Gastrocnemius medialis (tissue), 4 donors: ENCODE measurements around the gene C17orf75. TPM values are rescaled to one million over a fixed set of nuclear protein-coding genes. Genes with fewer than 3 reads are reported as not detected.

ENCODE experiments used
- ATAC-seq, 2 donors: fragments of 150-250 bp; one replicate each; pipeline ENCODE4 v1.9.1; 2016
- DNase-seq, 2 donors: peaks; one replicate each; pipeline ENCODE4 v3.0.0-alpha.2; 2019
- H3K27ac ChIP-seq, 4 donors: fragments of 200-600 bp; sonication (generic); 1 replicate in 1 of 4; 2 replicates in 3 of 4; pipeline ENCODE4 v1.5.1; 2016 to 2018; ENCODE audit warnings: mild to moderate bottlenecking in 2 of 4, moderate library complexity in 1 of 4
- H3K27me3 ChIP-seq, 3 donors: fragments of 200-600 bp; sonication (generic) in 2 of 3; 1 replicate in 1 of 3; 2 replicates in 2 of 3; pipeline versions ENCODE4 v1.5.1 to v1.6.0; 2016 to 2019; ENCODE audit warnings: mild to moderate bottlenecking in 1 of 3, moderate library complexity in 1 of 3
- H3K36me3 ChIP-seq, 2 donors: fragments of 200-600 bp; sonication (generic) in 1 of 2; one replicate each; pipeline ENCODE4 v1.5.1; 2017 to 2018
- H3K4me1 ChIP-seq, 2 donors: fragments of 200-600 bp; sonication (generic) in 1 of 2; one replicate each; pipeline ENCODE4 v1.5.1; 2016 to 2017; ENCODE audit warnings: mild to moderate bottlenecking in 2 of 2
- H3K4me3 ChIP-seq, 4 donors: fragments of 200-600 bp; sonication (generic) in 3 of 4; 1 replicate in 1 of 4; 2 replicates in 3 of 4; pipeline ENCODE4 v1.5.1; 2016 to 2019; ENCODE audit warnings: mild to moderate bottlenecking in 2 of 4
- H3K9me3 ChIP-seq, 3 donors: fragments of 200-600 bp; sonication (generic) in 2 of 3; 1 replicate in 1 of 3; 2 replicates in 2 of 3; pipeline ENCODE4 v1.5.1; 2016 to 2019
- CTCF ChIP-seq, 5 experiments: fragments of 450-650 bp in 3 of 5; fragments of 200-600 bp in 2 of 5; sonication (generic) in 2 of 5; IDR thresholded peaks in 4 of 5; conservative IDR thresholded peaks in 1 of 5; 1 replicate in 4 of 5; 2 replicates in 1 of 5; pipeline ENCODE4 v1.5.1; 2016 to 2019; ENCODE audit warnings: antibody characterized with exemption in 5 of 5, mild to moderate bottlenecking in 3 of 5, moderate library complexity in 3 of 5
- POLR2A ChIP-seq, 2 donors: fragments of 450-650 bp; IDR thresholded peaks; one replicate each; pipeline ENCODE4 v1.6.1; 2017; ENCODE audit warnings: antibody characterized with exemption in 2 of 2, mild to moderate bottlenecking in 2 of 2, moderate library complexity in 2 of 2
- in situ Hi-C, 4 donors: fragments of 200-750 bp; cut with MboI; loops; one replicate each; pipeline versions ENCODE4 v1.15.0 to v1.8.0; 2017; ENCODE audit warnings: low sequenced_read_pairs in 4 of 4
- intact Hi-C: fragments of 100-400 bp; cut with DNase I; formaldehyde crosslinking; loops from one replicate; pipeline ENCODE4 v1.15.1; 2023; ENCODE audit warnings: low total_unique reads
- total RNA-seq, 4 donors: library from RNA; depleted of rRNA; stranded (reverse); fragments of >200 nt; gene quantifications; one replicate each; pipeline versions ENCODE4 v1.1.0 to v1.2.3, GENCODE V29; 2016

Gene C17orf75
- total RNA-seq, 4 donors from 2014 or later, result 4.1 to 8.9 (median 7.7) TPM

GRCh38 chr17:32307658-32308057, 34.3 kb downstream of the C17orf75 start:
- no peak for DNase-seq
- Histone ChIP-seq H3K36me3 (no peaks in the 10 kb centered on the region), H3K27me3 (peaks cover 0 to 3% (median 0%) of the 10 kb centered on the region in 3 donors), H3K27ac (no peak overlapping the region), H3K9me3 (no peaks in the 10 kb centered on the region), H3K4me3 (no peak overlapping the region), H3K4me1 (no peaks in the 10 kb centered on the region)
- ATAC-seq, result no peak
- intact Hi-C loops, result no loop called here
- in situ Hi-C loops, result no loop called here
- TF ChIP-seq POLR2A (IDR thresholded peaks at IDR 0.05), result no peak
- no peak for TF ChIP-seq CTCF (IDR thresholded peaks at IDR 0.05 in 4 of 5, conservative IDR thresholded peaks at IDR 0.05 in 1 of 5)

GRCh38 chr17:32305049-32305448, 36.9 kb downstream of the C17orf75 start:
- intact Hi-C loops (no loop called here), in situ Hi-C loops (no loop called here)
- H3K36me3 ChIP-seq, result no peaks in the 10 kb centered on the region
- no peak overlapping the region for H3K27ac ChIP-seq
- TF ChIP-seq CTCF (IDR thresholded peaks at IDR 0.05 in 4 of 5, conservative IDR thresholded peaks at IDR 0.05 in 1 of 5) (no peak), POLR2A (IDR thresholded peaks at IDR 0.05) (no peak)
- DNase-seq (no peak), ATAC-seq (no peak)
- no peaks in the 10 kb centered on the region for H3K9me3 ChIP-seq
- no peak overlapping the region for H3K4me3 ChIP-seq
- H3K4me1 ChIP-seq, result no peaks in the 10 kb centered on the region
- H3K27me3 ChIP-seq, result peaks cover 0 to 2% (median 0%) of the 10 kb centered on the region in 3 donors

- TF ChIP-seq CTCF (IDR thresholded peaks at IDR 0.05 in 4 of 5, conservative IDR thresholded peaks at IDR 0.05 in 1 of 5) (no peak), POLR2A (IDR thresholded peaks at IDR 0.05) (no peak)
- H3K4me1 ChIP-seq, result no peaks in the 10 kb centered on the region
- H3K27me3 ChIP-seq, result no peaks in the 10 kb centered on the region
- H3K27ac ChIP-seq, result no peak overlapping the region
- DNase-seq, result no peak
- H3K36me3 ChIP-seq, result no peaks in the 10 kb centered on the region
- H3K9me3 ChIP-seq, result no peaks in the 10 kb centered on the region
- no peak overlapping the region for H3K4me3 ChIP-seq
- in situ Hi-C loops, result no loop called here
- ATAC-seq, result no peak
- intact Hi-C loops, result no loop called here
These were observed 38.1 kb downstream of the C17orf75 start for GRCh38 chr17:32303781-32304288.

- intact Hi-C loops (no loop called here), in situ Hi-C loops (no loop called here)
- no peak for ATAC-seq
- no peak for DNase-seq
- no peak overlapping the region for H3K4me3 ChIP-seq
- no peaks in the 10 kb centered on the region for H3K4me1 ChIP-seq
- TF ChIP-seq POLR2A (IDR thresholded peaks at IDR 0.05) (no peak), CTCF (IDR thresholded peaks at IDR 0.05 in 4 of 5, conservative IDR thresholded peaks at IDR 0.05 in 1 of 5) (no peak)
- no peak overlapping the region for H3K27ac ChIP-seq
- no peaks in the 10 kb centered on the region for H3K27me3 ChIP-seq
- H3K36me3 ChIP-seq, result no peaks in the 10 kb centered on the region
- no peaks in the 10 kb centered on the region for H3K9me3 ChIP-seq
These were observed 38.9 kb downstream of the C17orf75 start for GRCh38 chr17:32302860-32303649.
